Activated naive CD8-positive, alpha-beta T cell treated with anti-CD3 and anti-CD28 coated beads, Interleukin-2, amount 50 U/mL, for 24 hours (primary cell): Measurements from ENCODE around the gene RDH16.
"Not testable (repeated sequence)": the region's sequence is repeated elsewhere in the genome, so short reads cannot be mapped to it uniquely, and the experiment has no call there.

Experiments
- ATAC-seq: fragments of 150-1000 bp; cut with Tn5 transposase; one replicate; pipeline ENCODE4 v1.10.0; 2021
- DNase-seq: peaks from one replicate; pipeline ENCODE4 v3.0.0; 2021
- H3K27ac Mint-ChIP-seq: one replicate; pipeline ENCODE4 v1.8.0; 2021; ENCODE audit warnings: mild to moderate bottlenecking, mixed read lengths
- H3K27me3 Mint-ChIP-seq: one replicate; pipeline ENCODE4 v1.8.0; 2021; ENCODE audit warnings: mixed read lengths
- H3K36me3 Mint-ChIP-seq: one replicate; pipeline ENCODE4 v1.8.0; 2021; ENCODE audit warnings: low read depth, mixed read lengths
- H3K4me1 Mint-ChIP-seq: one replicate; pipeline ENCODE4 v1.8.0; 2021; ENCODE audit warnings: mixed read lengths
- H3K4me3 Mint-ChIP-seq: one replicate; pipeline ENCODE4 v1.8.0; 2021; ENCODE audit warnings: mild to moderate bottlenecking, moderate library complexity, mixed read lengths
- H3K9me3 Mint-ChIP-seq: one replicate; pipeline ENCODE4 v1.8.0; 2021; ENCODE audit warnings: mixed read lengths

Gene RDH16

GRCh38 chr12:56994231-56994746, 36.9 kb upstream of the RDH16 start:
- Mint-ChIP-seq H3K9me3 (no peaks in the 10 kb centered on the region), H3K27ac (no peak overlapping the region)
- ATAC-seq = no peak

GRCh38 chr12:56993346-56993745, 35.9 kb upstream of the RDH16 start:
- ATAC-seq = no peak
- Mint-ChIP-seq H3K4me3 (no peak overlapping the region), H3K4me1 (peaks cover 17% of the 10 kb centered on the region), H3K36me3 (peaks cover 6% of the 10 kb centered on the region), H3K27ac (no peak overlapping the region), H3K27me3 (peaks cover 2% of the 10 kb centered on the region), H3K9me3 (no peaks in the 10 kb centered on the region)
- DNase-seq = no peak

More at GRCh38 chr12:56994231-56994746, 36.9 kb upstream of the RDH16 start:
- Mint-ChIP-seq H3K4me3 (no peak overlapping the region), H3K36me3 (peaks cover 7% of the 10 kb centered on the region), H3K4me1 (peaks cover 26% of the 10 kb centered on the region), H3K27me3 (no peaks in the 10 kb centered on the region)
- no peak for DNase-seq

- no peak overlapping the region for H3K4me3 Mint-ChIP-seq
- no peaks in the 10 kb centered on the region for H3K9me3 Mint-ChIP-seq
- peaks cover 3% of the 10 kb centered on the region for H3K27me3 Mint-ChIP-seq
- H3K4me1 Mint-ChIP-seq = peaks cover 13% of the 10 kb centered on the region
- peaks cover 2% of the 10 kb centered on the region for H3K36me3 Mint-ChIP-seq
- no peak for ATAC-seq
- no peak overlapping the region for H3K27ac Mint-ChIP-seq
- no peak for DNase-seq
Measured at GRCh38 chr12:56991319-56992246, 34.2 kb upstream of the RDH16 start.

- no peak overlapping the region for H3K4me3 Mint-ChIP-seq
- ATAC-seq = peak; percentile 33
- H3K27me3 Mint-ChIP-seq = peaks cover 3% of the 10 kb centered on the region
- H3K36me3 Mint-ChIP-seq = no peaks in the 10 kb centered on the region
- DNase-seq = no peak
- no peak overlapping the region for H3K27ac Mint-ChIP-seq
- H3K9me3 Mint-ChIP-seq = no peaks in the 10 kb centered on the region
- H3K4me1 Mint-ChIP-seq = peaks cover 13% of the 10 kb centered on the region
Measured at GRCh38 chr12:56990648-56991318, 33.4 kb upstream of the RDH16 start.

- ATAC-seq (no peak), DNase-seq (no peak)
- Mint-ChIP-seq H3K27me3 (peaks cover 3% of the 10 kb centered on the region), H3K4me1 (peaks cover 13% of the 10 kb centered on the region), H3K27ac (peak overlapping the region; percentile 19), H3K36me3 (no peaks in the 10 kb centered on the region), H3K4me3 (no peak overlapping the region), H3K9me3 (no peaks in the 10 kb centered on the region)
Measured at GRCh38 chr12:56989861-56990610, 32.6 kb upstream of the RDH16 start.

- no peaks in the 10 kb centered on the region for H3K36me3 Mint-ChIP-seq
- ATAC-seq (no peak), DNase-seq (no peak)
- H3K4me1 Mint-ChIP-seq = peaks cover 13% of the 10 kb centered on the region
- no peaks in the 10 kb centered on the region for H3K9me3 Mint-ChIP-seq
- H3K27ac Mint-ChIP-seq = no peak overlapping the region
- H3K27me3 Mint-ChIP-seq = peaks cover 3% of the 10 kb centered on the region
- H3K4me3 Mint-ChIP-seq = no peak overlapping the region
Measured at GRCh38 chr12:56988207-56988739, 30.9 kb upstream of the RDH16 start.

- peaks cover 13% of the 10 kb centered on the region for H3K4me1 Mint-ChIP-seq
- H3K27ac Mint-ChIP-seq = no peak overlapping the region
- H3K36me3 Mint-ChIP-seq = no peaks in the 10 kb centered on the region
- no peaks in the 10 kb centered on the region for H3K9me3 Mint-ChIP-seq
- H3K27me3 Mint-ChIP-seq = peaks cover 3% of the 10 kb centered on the region
- DNase-seq (peak; percentile 83), ATAC-seq (peak; percentile 47)
- no peak overlapping the region for H3K4me3 Mint-ChIP-seq
Measured at GRCh38 chr12:56987551-56988053, 30.2 kb upstream of the RDH16 start.

- no peak overlapping the region for H3K27ac Mint-ChIP-seq
- peaks cover 13% of the 10 kb centered on the region for H3K4me1 Mint-ChIP-seq
- H3K27me3 Mint-ChIP-seq = peaks cover 3% of the 10 kb centered on the region
- no peak overlapping the region for H3K4me3 Mint-ChIP-seq
- ATAC-seq = no peak
- no peaks in the 10 kb centered on the region for H3K36me3 Mint-ChIP-seq
- no peaks in the 10 kb centered on the region for H3K9me3 Mint-ChIP-seq
- DNase-seq = no peak
Measured at GRCh38 chr12:56987011-56987410, 29.6 kb upstream of the RDH16 start.

GRCh38 chr12:56985714-56986113, 28.3 kb upstream of the RDH16 start:
- H3K9me3 Mint-ChIP-seq, H3K27me3 Mint-ChIP-seq, DNase-seq, H3K27ac Mint-ChIP-seq, H3K4me1 Mint-ChIP-seq, H3K4me3 Mint-ChIP-seq, H3K36me3 Mint-ChIP-seq: not testable (repeated sequence)
- peak; percentile 88 for ATAC-seq

- Mint-ChIP-seq H3K27me3 (peaks cover 2% of the 10 kb centered on the region), H3K4me3 (no peak overlapping the region), H3K36me3 (no peaks in the 10 kb centered on the region), H3K4me1 (peaks cover 4% of the 10 kb centered on the region), H3K9me3 (no peaks in the 10 kb centered on the region), H3K27ac (no peak overlapping the region)
- DNase-seq (no peak), ATAC-seq (no peak)
Measured at GRCh38 chr12:56983386-56983785, 26.0 kb upstream of the RDH16 start.

GRCh38 chr12:56982578-56983236, 25.3 kb upstream of the RDH16 start:
- H3K4me1 Mint-ChIP-seq, DNase-seq, H3K9me3 Mint-ChIP-seq, H3K27me3 Mint-ChIP-seq, H3K4me3 Mint-ChIP-seq, H3K27ac Mint-ChIP-seq, H3K36me3 Mint-ChIP-seq, ATAC-seq: not testable (repeated sequence)

- no peaks in the 10 kb centered on the region for H3K36me3 Mint-ChIP-seq
Measured at GRCh38 chr12:56980941-56981530, 23.6 kb upstream of the RDH16 start.

GRCh38 chr12:56980268-56980667, 22.9 kb upstream of the RDH16 start:
- DNase-seq = no peak
- no peak overlapping the region for H3K27ac Mint-ChIP-seq
- no peak overlapping the region for H3K4me3 Mint-ChIP-seq
- H3K4me1 Mint-ChIP-seq = no peaks in the 10 kb centered on the region
- H3K27me3 Mint-ChIP-seq = no peaks in the 10 kb centered on the region
- ATAC-seq = no peak
- no peaks in the 10 kb centered on the region for H3K36me3 Mint-ChIP-seq
- H3K9me3 Mint-ChIP-seq = no peaks in the 10 kb centered on the region

More at GRCh38 chr12:56980941-56981530, 23.6 kb upstream of the RDH16 start:
- Mint-ChIP-seq H3K9me3 (no peaks in the 10 kb centered on the region), H3K27me3 (no peaks in the 10 kb centered on the region), H3K4me3 (no peak overlapping the region), H3K4me1 (no peaks in the 10 kb centered on the region), H3K27ac (no peak overlapping the region)
- DNase-seq = no peak
- no peak for ATAC-seq
